SKM-1 treated with dmso at 0.1 percent for 144 hours (cell line): Measurements from ENCODE around the gene LTA4H.
"Not testable (repeated sequence)": the region's sequence is repeated elsewhere in the genome, so short reads cannot be mapped to it uniquely, and the experiment has no call there.

Source experiments
- DNase-seq: peaks from one replicate; lab custom pipeline; 2025; ENCODE audit not compliant: unreplicated experiment; lab: John Stamatoyannopoulos, UW

The LTA4H gene

DNA sequence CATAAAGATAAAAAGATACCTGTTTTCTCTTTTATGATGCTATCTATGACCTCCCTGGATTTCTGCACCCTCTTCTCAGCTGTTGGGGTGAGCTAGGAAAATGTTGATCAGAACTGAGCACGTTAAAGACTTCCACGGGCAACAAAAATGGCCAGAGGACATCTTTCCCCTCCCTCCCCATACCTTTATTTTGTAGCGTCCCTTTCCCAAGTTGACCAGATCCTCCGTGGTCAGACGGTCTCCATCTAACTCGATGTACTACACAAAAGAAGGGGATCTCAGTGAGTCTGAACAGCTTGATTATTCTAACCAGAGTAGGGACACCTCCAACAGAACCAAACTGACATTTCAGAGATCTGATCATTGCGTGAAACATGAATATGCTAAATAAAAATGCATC, 41.5 kb downstream of the LTA4H start:
- DNase-seq = no peak

DNA sequence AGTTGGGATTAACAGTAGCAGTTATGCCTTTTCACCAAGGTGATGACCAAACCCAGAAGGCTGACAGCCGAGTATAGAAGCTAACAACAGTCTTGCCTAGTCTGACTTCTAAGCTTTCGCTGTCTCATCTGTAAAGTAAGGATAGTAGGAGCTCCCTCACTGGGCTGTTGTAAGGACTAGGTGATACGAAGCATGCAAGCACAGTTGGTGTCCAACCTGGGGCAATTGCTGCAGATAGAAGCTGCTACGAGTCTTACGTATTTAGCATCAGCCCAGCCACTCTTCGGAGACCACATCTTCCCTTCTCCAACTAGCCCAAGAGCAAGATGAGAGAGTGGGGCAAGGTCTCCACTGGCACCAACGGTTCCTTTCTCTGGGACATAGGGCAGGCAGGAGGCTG, 45.3 kb downstream of the LTA4H start:
- DNase-seq = no peak

DNA sequence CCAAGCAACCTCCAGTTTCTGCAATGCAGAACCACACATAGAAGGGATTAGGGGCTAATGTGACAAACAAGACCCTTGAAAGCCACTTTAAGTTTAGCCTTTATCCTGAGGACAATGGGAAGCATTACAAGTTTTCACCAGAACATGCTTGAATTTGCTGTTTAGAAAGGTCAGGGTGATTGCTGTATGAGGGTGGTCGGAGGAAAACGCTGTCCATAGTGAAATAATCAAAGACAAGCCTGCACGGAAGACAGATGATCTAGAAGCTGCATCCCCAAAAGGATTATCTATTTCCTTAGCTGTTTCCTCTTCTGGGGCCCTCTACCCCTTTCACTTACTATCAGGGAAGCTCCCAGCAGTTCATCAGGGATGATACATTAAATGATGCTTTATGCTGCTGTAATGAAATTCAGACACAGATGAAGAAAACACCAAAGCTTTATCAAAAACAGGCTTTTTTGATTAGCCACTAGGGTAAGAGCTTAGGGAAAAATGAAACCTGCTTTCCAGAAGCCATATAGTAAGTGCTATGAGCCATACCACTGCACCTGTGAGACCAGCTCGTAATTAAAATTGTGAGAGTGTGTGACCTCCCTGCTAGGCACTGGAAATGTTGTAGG, 45.8 kb downstream of the LTA4H start:
- no peak for DNase-seq

DNA sequence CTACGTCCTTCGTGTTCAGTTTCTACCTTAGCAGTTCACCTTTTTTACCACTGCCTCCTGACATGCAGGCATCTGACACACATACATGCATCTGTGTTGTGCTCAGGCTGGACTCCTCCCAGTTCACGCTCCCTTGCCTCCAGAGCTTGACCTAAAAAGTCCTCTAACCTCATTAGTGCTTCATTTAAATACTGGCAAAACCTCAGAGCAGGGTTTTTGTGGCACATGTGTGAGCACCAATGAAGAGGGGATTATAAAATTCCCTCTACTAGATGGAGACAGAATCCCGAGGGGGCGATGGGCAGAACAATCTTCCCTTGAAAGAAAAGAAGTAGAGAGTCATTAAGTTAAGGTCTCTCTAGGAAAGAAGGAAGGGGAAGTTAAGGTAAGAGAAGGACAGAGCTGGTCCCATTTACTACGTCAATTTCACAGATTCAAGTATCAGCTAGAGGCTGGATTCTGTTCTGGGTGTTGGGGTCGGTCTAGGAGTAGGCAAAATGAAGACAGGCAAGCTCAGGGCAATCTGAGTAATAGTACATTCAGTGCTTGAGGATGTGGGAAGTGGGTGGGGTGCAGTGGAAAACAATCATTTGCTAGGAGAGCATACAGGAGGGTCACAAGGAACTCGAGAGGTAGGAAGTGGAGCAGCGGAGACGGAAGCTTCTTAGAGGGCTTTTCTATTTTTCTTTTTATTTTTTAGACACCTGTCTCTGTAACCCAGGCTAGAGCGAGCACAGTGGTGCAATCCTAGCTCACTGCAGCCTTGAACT, 46.7 kb downstream of the LTA4H start:
- DNase-seq = no peak

DNA sequence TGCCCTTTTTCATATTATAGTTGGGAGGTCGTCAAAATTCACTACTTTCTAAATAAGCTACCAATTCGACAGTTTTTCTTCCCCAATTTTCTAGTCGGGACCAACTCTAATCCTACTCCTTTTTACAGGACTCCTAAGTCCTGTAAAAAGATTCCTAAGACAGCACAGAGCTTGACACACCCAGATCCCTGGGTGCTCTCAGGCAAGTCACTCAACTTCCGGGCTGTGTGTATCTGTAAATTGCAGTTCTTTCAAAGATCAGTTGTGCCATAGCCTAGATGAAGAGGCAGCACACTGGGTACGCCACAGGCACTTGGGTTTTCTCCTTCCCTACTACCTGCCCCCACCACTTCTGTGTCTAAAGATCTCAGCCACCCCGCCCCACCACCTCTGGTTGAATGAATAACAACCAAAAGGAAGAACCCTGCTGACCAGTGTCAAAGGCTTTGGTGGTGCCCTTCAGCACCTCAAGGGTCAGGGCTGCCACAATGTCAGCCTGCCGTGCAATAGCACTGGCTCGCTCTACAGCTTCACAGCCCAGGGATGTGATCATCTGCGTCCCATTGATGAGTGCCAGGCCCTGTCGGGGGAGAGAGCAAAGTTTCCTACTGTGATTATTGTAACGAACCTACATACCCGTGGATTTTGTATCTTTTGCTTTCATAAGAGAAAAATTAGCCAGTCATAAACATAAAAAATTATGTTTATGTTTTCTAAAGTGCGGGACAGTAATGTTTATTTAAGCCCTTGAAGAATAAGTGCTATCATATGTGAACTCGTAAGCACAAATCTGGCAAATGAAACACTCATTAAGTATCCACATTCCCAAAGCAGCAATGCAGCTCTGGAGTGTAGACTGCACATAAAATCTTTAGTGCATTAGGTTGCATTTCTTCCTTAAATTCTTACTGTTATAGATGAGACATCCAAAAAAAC, 48.5 kb downstream of the LTA4H start:
- no peak for DNase-seq

DNA sequence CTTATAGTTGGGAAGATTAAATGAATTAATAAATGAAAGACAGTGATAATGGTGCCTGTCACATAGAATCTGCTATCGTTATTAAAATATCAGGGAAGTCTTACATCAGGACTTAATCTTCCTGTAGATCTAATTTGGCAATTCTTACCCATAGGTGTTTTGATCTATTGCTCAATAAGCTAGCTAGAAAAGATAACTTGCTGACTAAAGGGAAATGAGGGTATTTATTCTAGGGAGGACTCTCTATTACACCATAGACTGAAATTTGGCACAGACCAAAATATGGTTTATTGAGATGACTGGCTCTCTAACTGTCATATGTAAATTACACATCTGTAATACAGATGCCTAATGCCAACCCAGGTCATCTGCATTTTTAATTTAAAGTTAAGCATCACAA, 50.7 kb downstream of the LTA4H start:
- no peak for DNase-seq

DNA sequence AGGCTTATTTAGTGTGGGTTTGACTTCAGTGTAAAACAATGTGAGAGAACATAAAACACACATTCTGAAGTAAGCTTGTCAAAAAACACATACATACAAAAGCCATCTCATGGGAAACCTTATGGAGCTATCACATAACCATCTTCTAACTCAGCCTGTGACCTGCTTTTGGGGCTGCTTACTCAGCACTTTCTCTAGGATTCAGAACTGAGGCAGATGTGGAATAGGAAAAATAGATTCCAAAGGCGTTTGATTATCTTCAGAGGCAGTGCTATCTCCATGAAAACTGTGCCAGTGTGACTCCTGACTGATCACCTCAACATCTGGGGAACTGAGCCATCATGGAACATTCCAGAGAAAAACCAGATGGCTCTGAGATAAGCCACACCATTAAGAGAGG, 52.8 kb downstream of the LTA4H start:
- no peak for DNase-seq

DNA sequence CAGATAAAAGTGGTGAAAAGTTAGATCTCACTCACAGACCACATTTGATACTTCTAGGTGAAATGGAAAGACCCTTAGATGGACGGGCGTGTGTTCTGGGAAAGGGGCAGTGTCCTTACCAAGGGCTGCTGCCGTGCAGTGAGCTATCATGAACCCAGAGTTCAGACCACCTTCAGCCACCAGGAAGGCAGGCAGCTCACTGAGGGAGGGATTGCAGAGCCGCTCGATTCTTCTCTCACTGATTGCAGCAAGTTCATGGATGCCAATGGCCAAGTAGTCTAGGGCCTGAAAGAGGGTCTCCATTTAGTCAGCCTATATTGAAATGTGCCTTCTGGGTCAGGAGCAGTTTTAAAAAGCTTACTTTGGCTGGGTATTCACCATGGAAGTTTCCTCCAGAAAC, 55.0 kb downstream of the LTA4H start:
- DNase-seq = no peak

DNA sequence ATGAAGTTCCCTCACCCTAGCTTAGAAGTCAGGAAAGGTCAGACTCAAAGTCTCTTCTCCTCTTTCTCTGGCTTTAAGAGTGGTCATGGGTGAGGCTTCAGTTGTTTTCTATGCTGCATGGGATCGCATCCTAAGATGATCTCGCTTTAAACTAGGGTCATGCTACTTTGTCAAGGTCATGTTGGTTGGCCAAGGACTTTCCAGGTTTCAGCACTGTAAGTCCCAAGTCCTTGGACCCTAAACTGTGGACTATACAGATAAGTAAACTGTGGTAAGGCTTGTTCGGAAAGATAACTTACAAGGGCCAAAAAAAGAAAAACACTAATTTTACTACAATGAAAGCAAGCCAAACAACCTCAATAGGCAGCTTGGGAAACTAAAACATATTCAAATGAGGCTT, 56.6 kb downstream of the LTA4H start:
- DNase-seq = no peak

DNA sequence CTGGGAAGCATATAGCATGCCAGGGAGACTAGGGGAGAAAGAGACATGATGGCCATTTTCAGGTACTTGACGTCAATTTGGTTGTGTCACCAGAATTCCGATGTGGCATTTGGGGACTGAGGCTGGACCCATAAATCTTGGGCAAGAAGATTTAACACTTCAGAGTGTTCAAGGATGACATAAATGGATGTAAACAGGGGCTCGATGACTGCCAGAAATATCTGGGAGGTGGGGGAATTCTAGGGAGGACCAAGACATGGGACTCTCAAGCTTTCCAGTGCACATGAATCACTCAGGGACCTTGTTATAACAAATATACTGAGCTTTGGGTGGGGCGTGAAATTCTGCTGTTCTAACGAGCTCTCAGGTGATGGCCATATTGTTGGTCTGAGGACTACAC, 57.0 kb downstream of the LTA4H start:
- DNase-seq = no peak

DNA sequence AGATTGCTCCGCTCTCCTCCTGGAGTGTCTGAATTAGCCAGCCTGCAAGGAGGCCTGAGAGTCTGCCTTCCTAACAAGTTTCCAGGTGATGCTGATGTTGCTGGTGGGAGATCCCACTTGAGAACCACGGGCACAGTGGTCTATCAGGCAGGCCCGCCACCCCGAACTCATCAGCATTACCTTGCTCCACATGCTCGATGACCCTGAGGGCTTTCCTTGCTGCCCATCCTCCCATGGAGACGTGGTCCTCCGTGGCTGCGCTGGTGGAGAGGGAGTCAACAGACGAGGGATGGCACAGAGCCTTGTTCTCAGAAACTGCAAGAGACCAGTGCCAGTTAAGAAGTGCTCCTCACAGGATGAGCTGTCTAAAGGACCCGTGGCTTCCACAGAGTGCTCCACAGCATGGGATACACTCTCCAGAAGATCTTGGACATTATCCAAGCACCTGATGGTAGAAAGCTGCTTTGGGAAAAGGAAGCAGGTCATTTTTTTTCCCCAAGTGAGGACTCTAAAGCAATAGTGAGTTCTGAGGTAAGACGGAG, 57.6 kb downstream of the LTA4H start:
- DNase-seq = no peak

DNA sequence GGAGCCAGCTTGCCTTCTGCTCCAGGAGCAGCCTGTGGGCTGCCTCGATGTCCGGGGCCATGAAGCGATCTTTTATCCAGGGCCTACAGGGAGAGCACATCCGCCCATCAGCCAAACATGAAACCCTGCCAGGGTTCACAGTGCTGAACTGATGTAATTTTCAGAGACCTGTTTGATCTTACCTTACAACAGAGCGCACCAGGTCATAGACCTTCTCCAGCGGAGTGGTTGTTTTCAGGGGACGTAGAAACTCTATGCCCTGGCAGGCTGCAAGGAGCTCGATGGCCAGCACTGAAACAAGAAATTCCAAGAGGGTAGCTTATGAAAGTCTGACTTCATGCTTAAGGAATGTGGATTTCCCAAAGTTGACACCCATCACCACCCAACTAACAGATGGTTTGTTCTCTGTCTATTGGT, 59.0 kb downstream of the LTA4H start:
- no peak for DNase-seq

DNA sequence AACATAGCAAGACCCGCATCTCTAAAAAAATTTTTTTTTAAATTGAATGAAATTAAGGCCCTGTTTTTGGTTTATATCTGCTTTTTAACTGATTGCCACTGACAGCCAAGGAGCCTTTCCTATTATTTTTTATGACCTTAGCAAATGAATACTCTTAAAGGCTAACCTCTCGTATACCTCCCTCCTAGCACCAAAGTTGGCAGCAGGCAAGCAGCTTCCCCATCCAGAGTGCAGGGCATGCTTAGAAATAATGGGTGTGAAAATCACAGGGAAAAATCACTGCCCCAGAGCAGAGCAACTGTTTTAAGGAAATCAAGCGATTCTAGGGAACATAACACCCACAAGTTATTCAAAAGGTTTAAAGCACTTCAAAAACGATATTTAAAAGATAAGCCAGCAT, 59.9 kb downstream of the LTA4H start:
- DNase-seq = no peak

DNA sequence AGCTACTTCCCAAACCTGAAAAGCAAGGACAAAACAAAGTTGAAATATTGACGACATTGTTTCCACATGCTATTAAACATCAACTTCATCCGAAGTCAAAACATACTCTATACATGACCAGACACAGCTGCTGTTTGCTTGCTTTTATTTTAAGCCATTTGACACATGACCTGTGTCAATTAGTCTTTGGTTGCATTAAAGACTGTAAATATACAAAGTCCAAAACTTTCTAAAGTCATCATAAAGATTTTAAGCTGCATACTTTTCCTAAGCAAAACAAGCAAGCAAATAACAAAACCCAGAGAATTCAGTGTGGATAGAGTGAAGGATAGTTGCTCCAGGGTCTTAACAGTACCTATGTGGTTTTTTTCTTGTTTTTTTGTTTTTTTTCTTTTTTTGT, 61.0 kb downstream of the LTA4H start:
- DNase-seq = no peak

DNA sequence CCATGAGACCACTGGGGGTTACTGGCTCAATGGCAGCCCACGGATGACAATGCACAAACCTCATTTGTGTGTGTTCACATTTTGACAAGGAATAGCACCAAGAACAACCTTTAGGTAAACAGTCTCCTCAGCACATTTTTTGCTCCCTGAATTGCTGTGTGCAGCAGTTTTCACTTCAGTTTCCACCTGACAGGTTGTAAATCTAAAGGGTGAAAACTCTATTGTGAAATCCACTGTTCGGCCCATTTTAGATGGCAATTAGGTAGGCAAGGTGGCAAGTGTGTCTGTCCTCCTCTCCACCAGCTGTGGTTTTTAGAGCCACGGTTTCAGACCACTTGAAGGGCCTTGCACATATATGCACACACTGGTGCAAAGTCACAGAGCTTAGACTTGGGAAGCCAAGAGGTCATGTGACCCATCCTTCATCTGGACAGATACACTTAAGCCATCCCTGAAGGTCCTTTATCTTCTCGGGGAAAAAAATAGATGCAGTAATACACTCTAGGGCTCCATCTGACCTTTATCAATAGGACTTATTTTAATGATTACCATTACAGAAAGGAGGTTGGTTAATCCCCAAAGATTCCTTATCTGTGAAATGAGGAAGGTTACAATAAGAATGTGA, 62.4 kb downstream of the LTA4H start:
- no peak for DNase-seq

DNA sequence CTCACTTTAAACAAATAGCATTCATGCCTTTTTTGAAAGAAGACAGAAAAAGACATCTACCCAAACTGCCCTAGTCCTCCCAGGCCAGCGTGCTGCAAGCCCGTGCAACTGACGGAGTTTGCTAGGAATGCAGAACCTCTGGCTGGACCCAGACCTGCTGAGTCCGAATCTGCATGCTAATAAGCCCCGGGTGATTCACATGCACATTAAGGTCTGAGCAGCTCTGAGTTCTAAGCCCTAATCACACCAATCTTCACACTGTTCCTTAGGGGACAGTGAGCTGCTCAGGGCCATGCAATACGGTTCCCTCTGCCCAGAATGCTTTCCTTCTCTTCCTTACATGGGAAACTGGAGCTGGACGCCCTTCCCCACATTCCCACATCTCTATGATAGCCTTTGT, 64.5 kb downstream of the LTA4H start:
- no peak for DNase-seq

DNA sequence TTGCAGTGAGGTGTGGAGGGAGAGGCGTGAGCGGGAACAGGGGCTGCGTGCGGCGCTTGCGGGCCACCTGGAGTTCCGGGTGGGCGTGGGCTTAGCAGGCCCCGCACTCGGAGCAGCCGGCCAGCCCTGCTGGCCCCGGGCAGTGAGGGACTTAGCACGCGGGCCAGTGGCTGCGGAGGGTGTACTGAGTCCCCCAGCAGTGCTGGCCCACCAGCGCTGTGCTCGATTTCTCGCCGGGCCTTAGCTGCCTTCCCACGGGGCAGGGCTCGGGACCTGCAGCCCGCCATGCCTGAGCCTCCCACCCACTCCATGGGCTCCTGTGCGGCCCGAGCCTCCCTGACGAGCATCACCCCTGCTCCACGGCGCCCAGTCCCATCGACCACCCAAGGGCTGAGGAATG, 66.3 kb downstream of the LTA4H start:
- DNase-seq = not testable (repeated sequence)

DNA sequence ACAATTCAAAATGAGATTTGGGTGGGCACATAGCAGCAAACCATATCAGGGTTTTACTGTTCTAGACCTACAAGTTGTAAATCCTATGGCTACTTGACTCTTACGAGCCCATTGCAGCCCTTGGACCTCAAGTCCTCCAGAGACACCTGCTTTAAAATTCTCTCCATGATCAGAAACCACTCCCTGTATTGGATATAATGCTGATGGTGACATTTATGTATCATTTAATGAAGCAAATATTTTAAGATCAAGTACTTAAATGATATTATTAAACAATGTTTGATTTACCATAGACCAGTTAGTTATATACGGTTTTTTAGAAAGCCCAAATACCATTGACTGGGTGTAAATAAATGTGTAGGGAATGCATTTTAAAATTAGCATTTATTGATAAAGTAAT, 68.1 kb downstream of the LTA4H start:
- no peak for DNase-seq

DNA sequence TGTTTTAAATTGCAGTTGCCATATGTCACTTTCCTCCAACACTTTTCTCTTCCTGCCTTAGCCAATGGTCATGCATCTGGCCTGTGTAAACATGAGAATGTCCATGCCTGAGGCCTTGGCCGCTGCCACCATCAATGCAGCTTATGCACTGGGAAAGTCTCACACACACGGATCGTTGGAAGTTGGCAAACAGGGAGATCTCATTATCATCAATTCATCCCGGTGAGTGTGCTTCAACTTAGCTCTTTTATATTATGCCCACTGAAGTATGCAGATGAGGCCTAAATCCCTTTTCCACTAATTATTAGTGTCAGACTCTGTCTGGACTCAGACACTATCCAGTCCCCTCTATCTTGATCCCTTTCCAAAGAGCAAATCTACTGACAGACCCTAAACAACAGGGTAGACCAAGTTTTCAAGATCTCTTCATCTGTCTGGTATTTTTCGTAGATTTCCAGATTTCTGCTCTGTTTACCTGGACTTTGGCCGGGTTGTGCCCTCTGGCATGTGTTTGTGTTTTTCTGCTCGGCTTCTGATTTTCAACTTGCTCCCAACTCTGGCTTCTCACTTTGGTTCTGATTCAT, 69.0 kb downstream of the LTA4H start:
- no peak for DNase-seq

DNA sequence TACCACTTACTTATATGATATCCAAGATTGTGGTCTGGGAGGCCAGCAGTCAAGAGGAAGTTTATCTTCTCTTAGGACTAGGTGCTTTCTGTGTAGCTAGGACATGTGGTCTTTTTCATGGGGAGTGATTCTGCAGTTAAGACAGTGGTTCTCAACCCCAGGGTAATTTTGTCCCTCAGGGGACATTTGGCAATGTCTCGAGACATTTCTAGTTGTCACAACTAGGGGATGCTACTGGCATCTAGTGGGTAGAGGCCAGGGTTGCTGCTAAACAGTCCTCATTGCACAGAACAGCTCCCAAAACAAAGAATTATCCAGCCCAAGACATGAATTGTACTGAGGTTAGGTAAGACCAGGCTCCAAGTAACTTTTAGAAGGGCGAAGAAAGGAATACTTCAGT, 72.3 kb downstream of the LTA4H start:
- DNase-seq = no peak

DNA sequence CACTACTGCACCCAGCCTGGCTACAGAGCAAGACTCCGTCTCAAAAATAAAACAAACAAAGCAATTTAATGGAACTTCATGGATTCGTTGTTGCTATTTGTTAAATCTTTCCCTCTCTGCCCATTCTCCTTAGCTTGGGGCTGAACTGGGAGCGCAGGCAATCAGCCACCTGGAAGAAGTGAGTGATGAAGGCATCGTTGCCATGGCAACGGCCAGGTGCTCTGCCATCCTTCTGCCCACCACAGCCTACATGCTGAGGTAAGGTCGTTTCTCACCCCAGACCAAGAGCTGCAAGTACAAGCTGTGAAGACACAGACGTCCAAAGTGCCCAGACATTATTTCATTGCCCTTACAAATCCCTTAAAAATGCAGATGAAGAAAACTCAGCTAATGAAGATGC, 73.2 kb downstream of the LTA4H start:
- DNase-seq = no peak
